ENCODE data around the gene N4BP3.

The N4BP3 gene

GRCh38 chr5:178113141-178113787 is at the start of gene N4BP3:
TSS of gene N4BP3 (plus strand) at chr5:178113532. CDS start at chr5:178119584, 6,052 bp downstream.
- Histone ChIP-seq H3K27me3 (replicated peaks; ENCODE audit: control insufficient read depth, insufficient read depth, low read length) (no peaks in the 10 kb centered on the region), H3K36me3 (ENCODE audit: control insufficient read depth, insufficient read depth, low read length) (no peaks in the 10 kb centered on the region), H3K4me3 (replicated peaks; ENCODE audit: low read depth, low read length) (peak within 1 kb of the TSS; percentile 78)
- DNase-seq (ENCODE audit: extremely low read depth, insufficient read length): peak; percentile 92
- TF ChIP-seq CTCF (IDR thresholded peaks at IDR 0.05; ENCODE audit: insufficient read depth, low read length, poor library complexity, severe bottlenecking): no peak

- TF ChIP-seq CTCF (IDR thresholded peaks at IDR 0.05; ENCODE audit: insufficient read depth, low read length, poor library complexity, severe bottlenecking): no peak
- no peaks in the 10 kb centered on the region; the same call in 1 of the 2 replicates for H3K27me3 ChIP-seq (replicated peaks; ENCODE audit: control insufficient read depth, insufficient read depth, low read length)
- DNase-seq (ENCODE audit: extremely low read depth, insufficient read length): no peak
- H3K4me3 ChIP-seq (replicated peaks; ENCODE audit: low read depth, low read length): no peak overlapping the region
- no peaks in the 10 kb centered on the region for H3K36me3 ChIP-seq (ENCODE audit: control insufficient read depth, insufficient read depth, low read length)
Measured at GRCh38 chr5:178067755-178068154, 45.6 kb upstream of the N4BP3 start.

GRCh38 chr5:178068293-178068692 is 45.0 kb upstream of the N4BP3 start:
- Histone ChIP-seq H3K27me3 (replicated peaks; ENCODE audit: control insufficient read depth, insufficient read depth, low read length) (no peaks in the 10 kb centered on the region; the same call in 1 of the 2 replicates), H3K36me3 (ENCODE audit: control insufficient read depth, insufficient read depth, low read length) (no peaks in the 10 kb centered on the region), H3K4me3 (replicated peaks; ENCODE audit: low read depth, low read length) (no peak overlapping the region)
- TF ChIP-seq CTCF (IDR thresholded peaks at IDR 0.05; ENCODE audit: insufficient read depth, low read length, poor library complexity, severe bottlenecking): no peak
- peak; percentile 55 for DNase-seq (ENCODE audit: extremely low read depth, insufficient read length)

GRCh38 chr5:178069909-178070308 is 43.4 kb upstream of the N4BP3 start:
- Histone ChIP-seq H3K4me3 (replicated peaks; ENCODE audit: low read depth, low read length) (no peak overlapping the region), H3K36me3 (ENCODE audit: control insufficient read depth, insufficient read depth, low read length) (no peaks in the 10 kb centered on the region), H3K27me3 (replicated peaks; ENCODE audit: control insufficient read depth, insufficient read depth, low read length) (no peaks in the 10 kb centered on the region; the same call in 1 of the 2 replicates)
- peak; percentile 56 for TF ChIP-seq CTCF (IDR thresholded peaks at IDR 0.05; ENCODE audit: insufficient read depth, low read length, poor library complexity, severe bottlenecking)
- DNase-seq (ENCODE audit: extremely low read depth, insufficient read length): no peak

DNA sequence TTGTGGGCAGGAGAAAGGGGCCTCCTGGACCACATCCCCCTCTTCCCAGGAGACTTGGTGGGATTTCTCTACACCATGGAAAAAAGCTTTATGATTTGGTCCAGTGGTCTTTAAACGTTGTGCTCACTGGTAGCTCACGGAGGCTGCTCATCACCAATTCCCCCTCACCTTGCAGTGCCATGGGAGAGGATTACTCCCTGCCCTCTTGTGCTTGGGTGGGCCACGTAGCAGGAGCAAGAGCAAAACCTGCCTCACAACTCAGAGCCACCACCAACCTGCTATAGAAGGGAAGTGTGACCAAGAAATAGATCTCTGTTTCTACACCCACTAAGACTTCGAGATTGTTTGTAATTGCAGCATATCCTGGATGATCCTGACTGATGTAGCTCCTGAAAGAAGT is 42.2 kb upstream of the N4BP3 start:
- no peak for TF ChIP-seq CTCF (IDR thresholded peaks at IDR 0.05; ENCODE audit: insufficient read depth, low read length, poor library complexity, severe bottlenecking)
- H3K36me3 ChIP-seq (ENCODE audit: control insufficient read depth, insufficient read depth, low read length): no peaks in the 10 kb centered on the region
- H3K4me3 ChIP-seq (replicated peaks; ENCODE audit: low read depth, low read length): no peak overlapping the region
- DNase-seq (ENCODE audit: extremely low read depth, insufficient read length): no peak
- no peaks in the 10 kb centered on the region; the same call in 1 of the 2 replicates for H3K27me3 ChIP-seq (replicated peaks; ENCODE audit: control insufficient read depth, insufficient read depth, low read length)

All from GM06990 (cell line).